Esophagus (tissue), 2 donors: ENCODE results near the gene HES3. TPM values are rescaled to one million over a fixed set of nuclear protein-coding genes. Genes with fewer than 3 reads are reported as not detected.

Source experiments
- H3K27ac ChIP-seq, 2 donors: one replicate each; pipeline ENCODE4 v1.5.1; 2013; ENCODE audit warnings: low read depth in 2 of 2, mild to moderate bottlenecking in 2 of 2, inconsistent platforms in 1 of 2, low read length in 1 of 2, moderate library complexity in 1 of 2
- H3K27me3 ChIP-seq, 2 donors: one replicate each; pipeline ENCODE4 v1.6.1; 2013; ENCODE audit warnings: low read length in 2 of 2, control low read depth in 1 of 2, mild to moderate bottlenecking in 1 of 2; ENCODE audit not compliant: insufficient read depth in 2 of 2, control insufficient read depth in 1 of 2
- H3K36me3 ChIP-seq, 2 donors: one replicate each; pipeline ENCODE4 v1.6.1; 2013; ENCODE audit warnings: low read length in 1 of 2; ENCODE audit not compliant: control insufficient read depth in 2 of 2, insufficient read depth in 2 of 2
- H3K4me1 ChIP-seq, 2 donors: one replicate each; pipeline ENCODE4 v1.6.1; 2013; ENCODE audit warnings: low read length in 1 of 2; ENCODE audit not compliant: control insufficient read depth in 2 of 2, insufficient read depth in 2 of 2
- H3K4me3 ChIP-seq, 2 donors: one replicate each; pipeline ENCODE4 v1.5.1; 2013; ENCODE audit warnings: low read length in 2 of 2, mild to moderate bottlenecking in 2 of 2, low read depth in 1 of 2, moderate library complexity in 1 of 2
- H3K9me3 ChIP-seq, 2 donors: one replicate each; pipeline ENCODE4 v1.6.1; 2013; ENCODE audit warnings: mild to moderate bottlenecking in 2 of 2, low read depth in 1 of 2, low read length in 1 of 2, moderate library complexity in 1 of 2; ENCODE audit not compliant: control insufficient read depth in 2 of 2, insufficient read depth in 1 of 2
- WGBS, 2 donors: extraction: QIAGEN DNeasy Blood & Tissue Kit; methylation state at CpG; one replicate each; pipeline ENCODE4 v1.1.7; 2013; 5-methylcytosine and 5-hydroxymethylcytosine counted together
- polyA plus RNA-seq, 2 donors: library from polyadenylated mRNA; stranded (reverse); fragments of 200-250 nt; gene quantifications; one replicate each; pipeline ENCODE4 v1.2.3, GENCODE V29; 2013
- donor health status: healthy with polysubstance abuse.
- donor health status: Bipolar disorder and iron deficiency.

HES3 gene
- polyA plus RNA-seq, 2 donors = not detected

- Histone ChIP-seq H3K27ac (no peak overlapping the region), H3K4me3 (no peak overlapping the region), H3K9me3 (no peaks in the 10 kb centered on the region), H3K36me3 (peaks cover 0 to 2% of the 10 kb centered on the region in 2 donors), H3K27me3 (no peaks in the 10 kb centered on the region), H3K4me1 (peaks cover 0 to 23% of the 10 kb centered on the region in 2 donors)
- WGBS, 2 donors = 73 to 79% methylated on average over 12 of the region's 12 CpGs
These were observed 23.8 kb downstream of the HES3 start for GRCh38 chr1:6267686-6268322.

- Histone ChIP-seq H3K4me3 (no peak overlapping the region), H3K27ac (no peak overlapping the region), H3K27me3 (no peaks in the 10 kb centered on the region), H3K36me3 (peaks cover 0 to 2% of the 10 kb centered on the region in 2 donors), H3K4me1 (peaks cover 0 to 25% of the 10 kb centered on the region in 2 donors), H3K9me3 (no peaks in the 10 kb centered on the region)
- 88 to 91% methylated on average over 21 of the region's 21 CpGs for WGBS, 2 donors
These were observed 24.4 kb downstream of the HES3 start for GRCh38 chr1:6268415-6268814.

- Histone ChIP-seq H3K36me3 (no peaks in the 10 kb centered on the region), H3K27me3 (no peaks in the 10 kb centered on the region), H3K4me1 (peaks cover 0 to 21% of the 10 kb centered on the region in 2 donors), H3K27ac (no peak overlapping the region), H3K9me3 (no peaks in the 10 kb centered on the region), H3K4me3 (no peak overlapping the region)
- 90 to 93% methylated on average over 14 of the region's 14 CpGs for WGBS, 2 donors
These were observed 25.3 kb downstream of the HES3 start for GRCh38 chr1:6269296-6269695.

- Histone ChIP-seq H3K9me3 (no peaks in the 10 kb centered on the region), H3K36me3 (no peaks in the 10 kb centered on the region), H3K4me1 (peaks cover 0 to 21% of the 10 kb centered on the region in 2 donors), H3K27ac (no peak overlapping the region), H3K27me3 (no peaks in the 10 kb centered on the region), H3K4me3 (no peak overlapping the region)
- 67% methylated on average over 22 of the region's 22 CpGs for WGBS, 2 donors
These were observed 25.9 kb downstream of the HES3 start for GRCh38 chr1:6269720-6270400.

GRCh38 chr1:6270401-6270800 lies 26.4 kb downstream of the HES3 start:
- Histone ChIP-seq H3K27ac (no peak overlapping the region), H3K4me1 (peaks cover 0 to 21% of the 10 kb centered on the region in 2 donors)
- 51 to 65% methylated on average over 8 of the region's 8 CpGs for WGBS, 2 donors

GRCh38 chr1:6271006-6271405 lies 27.0 kb downstream of the HES3 start:
- H3K27me3 ChIP-seq = no peaks in the 10 kb centered on the region
- peaks cover 0 to 23% of the 10 kb centered on the region in 2 donors for H3K4me1 ChIP-seq
- no peak overlapping the region for H3K27ac ChIP-seq
- H3K9me3 ChIP-seq = no peaks in the 10 kb centered on the region
- WGBS, 2 donors = 68 to 70% methylated on average over 4 of the region's 4 CpGs
- no peak overlapping the region for H3K4me3 ChIP-seq
- no peaks in the 10 kb centered on the region for H3K36me3 ChIP-seq

More at GRCh38 chr1:6270401-6270800, 26.4 kb downstream of the HES3 start:
- Histone ChIP-seq H3K36me3 (no peaks in the 10 kb centered on the region), H3K27me3 (no peaks in the 10 kb centered on the region), H3K4me3 (no peak overlapping the region), H3K9me3 (no peaks in the 10 kb centered on the region)

- H3K9me3 ChIP-seq = no peaks in the 10 kb centered on the region
- H3K4me1 ChIP-seq = peaks cover 0 to 25% of the 10 kb centered on the region in 2 donors
- H3K27me3 ChIP-seq = no peaks in the 10 kb centered on the region
- WGBS, 2 donors = 80 to 83% methylated on average over 12 of the region's 12 CpGs
- H3K36me3 ChIP-seq = no peaks in the 10 kb centered on the region
- no peak overlapping the region for H3K27ac ChIP-seq
- H3K4me3 ChIP-seq = no peak overlapping the region
These were observed 27.6 kb downstream of the HES3 start for GRCh38 chr1:6271554-6271953.

- no peak overlapping the region for H3K4me3 ChIP-seq
- peaks cover 3 to 25% of the 10 kb centered on the region in 2 donors for H3K4me1 ChIP-seq
- no peaks in the 10 kb centered on the region for H3K9me3 ChIP-seq
- no peak overlapping the region for H3K27ac ChIP-seq
- no peaks in the 10 kb centered on the region for H3K36me3 ChIP-seq
- 55 to 66% methylated on average over 9 of the region's 9 CpGs for WGBS, 2 donors
- no peaks in the 10 kb centered on the region for H3K27me3 ChIP-seq
These were observed 28.5 kb downstream of the HES3 start for GRCh38 chr1:6272452-6272851.

GRCh38 chr1:6272868-6273267 lies 28.9 kb downstream of the HES3 start:
- peaks cover 3 to 25% of the 10 kb centered on the region in 2 donors for H3K4me1 ChIP-seq
- H3K9me3 ChIP-seq = no peaks in the 10 kb centered on the region
- H3K36me3 ChIP-seq = no peaks in the 10 kb centered on the region
- H3K27me3 ChIP-seq = no peaks in the 10 kb centered on the region
- no peak overlapping the region for H3K27ac ChIP-seq
- WGBS, 2 donors = 70 to 74% methylated on average over 6 of the region's 6 CpGs
- H3K4me3 ChIP-seq = no peak overlapping the region
